DND-41 (cell line): ENCODE data around the gene IL4.
A peak's percentile ranks its signal among the peaks of the same experiment; 100 is the strongest.
"Not testable (repeated sequence)": the region's sequence is repeated elsewhere in the genome, so short reads cannot be mapped to it uniquely, and the experiment has no call there.

ENCODE experiments used
- ATAC-seq: fragments of 200-7000 bp; cut with Tn5 transposase; 3 replicates; pipeline ENCODE4 v1.9.1; 2021; ENCODE audit warnings: low read depth; ENCODE audit not compliant: insufficient read depth
- DNase-seq: peaks from one replicate; pipeline ENCODE4 v3.0.0-alpha.2; 2020
- H2AFZ ChIP-seq: 2 replicates; pipeline ENCODE4 v1.6.0; 2012; ENCODE audit warnings: low read depth, low read length
- H3K27ac ChIP-seq: 2 replicates; pipeline ENCODE4 v1.5.1; 2012; ENCODE audit warnings: low read length, inconsistent platforms
- H3K27me3 ChIP-seq: fragments of 200-600 bp; sonication (generic); 2 replicates; pipeline ENCODE4 v1.6.0; 2012; ENCODE audit warnings: low read length, mild to moderate bottlenecking, inconsistent platforms; ENCODE audit not compliant: insufficient read depth, poor library complexity
- H3K36me3 ChIP-seq: 2 replicates; pipeline ENCODE4 v1.5.1; 2012; ENCODE audit warnings: low read length, inconsistent platforms; ENCODE audit not compliant: insufficient read depth
- H3K4me1 ChIP-seq: 2 replicates; pipeline ENCODE4 v1.5.1; 2012; ENCODE audit warnings: mild to moderate bottlenecking, low read length; ENCODE audit not compliant: insufficient read depth
- H3K4me2 ChIP-seq: 2 replicates; pipeline ENCODE4 v1.6.0; 2012; ENCODE audit warnings: mild to moderate bottlenecking, moderate library complexity, low read length, inconsistent platforms; ENCODE audit not compliant: insufficient read depth
- H3K4me3 ChIP-seq, 2 experiments: fragments of 200-600 bp in 1 of 2; shearing (Covaris generic) in 1 of 2; 2 replicates each; pipeline ENCODE4 v1.5.1; 2012 to 2016; ENCODE audit warnings: inconsistent platforms in 2 of 2, low read length in 2 of 2, mild to moderate bottlenecking in 2 of 2, low read depth in 1 of 2, moderate library complexity in 1 of 2
- H3K79me2 ChIP-seq: 2 replicates; pipeline ENCODE4 v1.6.0; 2012; ENCODE audit warnings: low read length, inconsistent platforms; ENCODE audit not compliant: insufficient read depth
- H3K9ac ChIP-seq: 2 replicates; pipeline ENCODE4 v1.6.0; 2012; ENCODE audit warnings: low read depth, mild to moderate bottlenecking, inconsistent platforms, low read length, moderate library complexity
- H3K9me3 ChIP-seq: 2 replicates; pipeline ENCODE4 v1.5.1; 2012; ENCODE audit warnings: low read length, moderate library complexity, mild to moderate bottlenecking, inconsistent platforms; ENCODE audit not compliant: insufficient read depth, severe bottlenecking
- H4K20me1 ChIP-seq: 2 replicates; pipeline ENCODE4 v1.6.0; 2012; ENCODE audit warnings: low read length; ENCODE audit not compliant: insufficient read depth
- CTCF ChIP-seq: IDR thresholded peaks from 2 replicates; pipeline ENCODE4 v1.5.1; 2012; ENCODE audit warnings: borderline replicate concordance, low read length, moderate library complexity, mild to moderate bottlenecking; ENCODE audit not compliant: poor library complexity, severe bottlenecking; ENCODE audit errors: extremely low read depth
- EZH2 ChIP-seq: IDR thresholded peaks from 3 replicates; pipeline ENCODE4 v1.6.1; 2012; ENCODE audit warnings: borderline replicate concordance, low read depth, mild to moderate bottlenecking, moderate library complexity, low read length, inconsistent platforms; ENCODE audit not compliant: severe bottlenecking

IL4 gene

GRCh38 chr5:132690156-132690555, 16.4 kb downstream of the IL4 start:
- no peaks in the 10 kb centered on the region for H3K9me3 ChIP-seq
- H3K36me3 ChIP-seq: peaks cover 1% of the 10 kb centered on the region; the same call in 1 of the 2 replicates
- no peaks in the 10 kb centered on the region for H3K27me3 ChIP-seq
- peaks cover 27% of the 10 kb centered on the region for H3K4me1 ChIP-seq
- no peaks in the 10 kb centered on the region for H3K79me2 ChIP-seq
- no peak for ATAC-seq
- DNase-seq: no peak
- H3K4me2 ChIP-seq: no peak overlapping the region
- no peak overlapping the region for H3K9ac ChIP-seq
- no peak for TF ChIP-seq EZH2
- no peak for TF ChIP-seq CTCF
- H2AFZ ChIP-seq: no peak overlapping the region
- no peak overlapping the region for H3K27ac ChIP-seq
- H4K20me1 ChIP-seq: no peaks in the 10 kb centered on the region
- no peak overlapping the region for H3K4me3 ChIP-seq

GRCh38 chr5:132691755-132692631, 18.2 kb downstream of the IL4 start:
- peak; percentile 26; the same call in 1 of the 3 replicates for ATAC-seq
- not testable (repeated sequence) for H3K36me3 ChIP-seq, H3K79me2 ChIP-seq, H3K27ac ChIP-seq, DNase-seq, H3K27me3 ChIP-seq, H3K9ac ChIP-seq, H3K4me2 ChIP-seq, H4K20me1 ChIP-seq, H3K4me3 ChIP-seq, H2AFZ ChIP-seq, H3K9me3 ChIP-seq
- H3K4me1 ChIP-seq: peaks cover 27% of the 10 kb centered on the region

- Histone ChIP-seq H3K27ac (no peak overlapping the region), H3K9ac (no peak overlapping the region)
These were observed 18.8 kb downstream of the IL4 start for GRCh38 chr5:132692632-132692967.

More at GRCh38 chr5:132692632-132692967, 18.8 kb downstream of the IL4 start:
- DNase-seq (no peak), ATAC-seq (no peak)
- TF ChIP-seq EZH2: no peak
- TF ChIP-seq CTCF: no peak
- Histone ChIP-seq H3K36me3 (peaks cover 13% of the 10 kb centered on the region; the same call in 1 of the 2 replicates), H2AFZ (no peak overlapping the region), H4K20me1 (no peaks in the 10 kb centered on the region), H3K9me3 (no peaks in the 10 kb centered on the region), H3K4me1 (peaks cover 26% of the 10 kb centered on the region), H3K27me3 (no peaks in the 10 kb centered on the region), H3K79me2 (no peaks in the 10 kb centered on the region), H3K4me2 (no peak overlapping the region), H3K4me3 (no peak overlapping the region)
